HG02610 (cell line): ENCODE results near the gene CDH12.
"Not testable (repeated sequence)": the region's sequence is repeated elsewhere in the genome, so short reads cannot be mapped to it uniquely, and the experiment has no call there.

Source experiments
- ATAC-seq: cut with Tn5 transposase; IDR thresholded peaks from one replicate; pipeline ENCODE4 v1.9.1; 2021; ENCODE audit warnings: mild to moderate bottlenecking, moderate library complexity; ENCODE audit not compliant: unreplicated experiment

CDH12 gene

GRCh38 chr5:22470408-22470807 lies 382.7 kb downstream of the CDH12 start:
- no peak for ATAC-seq

DNA sequence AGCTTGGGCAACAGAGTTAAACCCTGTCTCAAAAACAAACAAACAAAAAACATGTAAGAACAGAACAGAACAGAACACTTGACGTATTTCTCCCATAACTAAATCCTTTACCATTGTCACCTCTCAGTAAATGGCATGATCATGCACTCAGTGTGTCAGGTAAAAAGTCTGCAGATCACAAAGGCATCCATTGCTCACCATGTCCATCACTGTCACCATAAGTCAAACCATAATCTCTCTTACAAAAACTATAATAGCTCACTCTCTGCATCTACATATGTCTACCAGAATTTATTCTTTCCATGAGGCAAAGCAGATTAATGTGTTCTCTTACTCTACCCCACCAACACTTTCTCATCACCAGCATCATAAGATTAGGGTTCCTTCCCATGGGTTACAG lies 387.5 kb downstream of the CDH12 start:
- no peak for ATAC-seq

- no peak for ATAC-seq
Observed at GRCh38 chr5:22465177-22465576, 388.0 kb downstream of the CDH12 start.

DNA sequence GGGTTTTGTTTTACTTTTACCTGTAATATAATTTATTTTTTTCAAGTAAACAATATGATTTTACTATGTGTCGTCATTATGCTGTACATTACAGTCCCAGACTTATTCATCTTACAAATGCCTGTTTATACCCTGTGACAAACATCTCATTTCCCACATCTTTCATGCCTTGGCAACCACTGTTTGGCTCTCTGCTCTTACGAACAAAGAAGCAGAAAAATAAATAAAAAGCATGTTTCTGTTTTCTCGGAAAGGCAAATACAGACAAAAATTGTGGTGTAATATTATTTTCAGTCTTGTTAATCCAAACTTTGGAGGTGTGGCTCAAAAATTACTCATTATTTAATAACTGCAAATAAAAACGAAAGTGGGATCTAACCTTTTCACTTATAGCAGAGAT lies 393.0 kb downstream of the CDH12 start:
- ATAC-seq = no peak

GRCh38 chr5:22432905-22433304 lies 420.2 kb downstream of the CDH12 start:
- no peak for ATAC-seq

DNA sequence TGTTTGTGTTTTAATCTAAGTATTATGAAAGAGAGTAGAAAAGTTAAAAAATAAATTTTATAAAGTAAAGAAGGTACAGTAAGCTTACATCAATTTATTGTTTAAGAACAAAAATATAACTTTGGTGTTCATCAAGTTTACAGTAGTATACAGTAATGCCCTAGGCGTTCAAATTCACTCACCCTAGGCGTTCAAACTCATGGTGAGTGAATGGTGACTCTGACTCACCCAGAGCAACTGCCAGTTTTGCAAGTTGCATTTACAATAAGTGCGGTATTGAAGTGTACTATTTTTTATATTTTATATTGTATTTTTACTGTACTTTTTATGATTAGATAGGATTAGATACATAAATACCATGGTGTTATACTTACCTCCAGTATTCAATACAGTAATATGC lies 421.3 kb downstream of the CDH12 start:
- ATAC-seq = no peak

DNA sequence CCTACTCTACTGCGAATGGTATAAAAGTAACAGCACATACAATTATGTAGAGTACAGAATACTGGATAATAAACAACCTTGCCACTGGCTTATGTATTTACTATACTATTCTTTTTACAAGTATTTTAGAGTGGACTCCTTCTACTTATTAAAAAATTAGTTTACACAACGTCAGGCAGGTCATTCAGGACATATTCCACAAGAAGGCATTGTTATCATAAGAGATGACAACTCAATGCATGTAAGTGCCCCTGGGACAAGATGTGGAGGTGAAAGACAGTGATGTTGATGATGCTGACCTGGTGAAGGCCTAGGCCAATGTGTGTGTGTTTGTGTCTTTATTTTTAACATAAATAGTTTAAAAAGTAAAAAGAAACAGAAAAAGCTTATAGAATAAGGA lies 421.7 kb downstream of the CDH12 start:
- ATAC-seq = no peak

DNA sequence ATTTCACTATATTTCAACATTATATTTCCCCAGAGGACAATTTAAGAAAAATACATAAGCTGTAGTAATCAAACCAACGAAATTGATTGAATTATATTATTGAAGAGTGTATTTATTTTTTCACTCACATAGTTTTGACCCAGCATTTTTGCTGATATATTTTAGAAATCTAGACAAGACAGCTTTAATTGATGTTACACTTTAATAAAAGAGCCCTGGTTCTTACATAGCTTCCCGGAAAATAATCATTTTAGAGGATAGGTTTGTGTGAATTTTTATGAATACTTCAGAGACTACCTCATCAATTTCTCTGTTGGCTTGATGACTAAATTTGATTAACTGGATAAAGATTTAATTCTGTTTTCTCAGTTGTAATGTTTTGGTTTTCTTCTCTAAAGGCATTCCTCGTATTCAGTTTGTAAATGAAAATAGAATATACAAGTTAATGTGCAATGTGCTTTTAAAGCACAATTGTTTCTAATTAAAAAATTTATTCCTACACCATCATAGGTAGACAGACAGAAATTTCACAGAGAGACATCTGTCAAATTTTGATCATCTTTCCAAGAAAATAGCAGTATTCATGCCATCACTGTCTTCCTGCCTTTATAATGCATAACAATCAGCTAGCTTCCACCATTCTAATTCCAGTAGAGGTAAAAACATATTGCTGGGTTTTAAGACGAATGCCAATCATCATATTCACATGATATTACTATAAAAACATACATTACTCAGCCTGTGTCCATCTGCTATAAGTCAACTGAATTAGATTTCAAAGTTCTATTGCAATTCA lies 441.4 kb downstream of the CDH12 start:
- ATAC-seq = no peak

- ATAC-seq = no peak
Observed at GRCh38 chr5:22391956-22392355, 461.2 kb downstream of the CDH12 start.

DNA sequence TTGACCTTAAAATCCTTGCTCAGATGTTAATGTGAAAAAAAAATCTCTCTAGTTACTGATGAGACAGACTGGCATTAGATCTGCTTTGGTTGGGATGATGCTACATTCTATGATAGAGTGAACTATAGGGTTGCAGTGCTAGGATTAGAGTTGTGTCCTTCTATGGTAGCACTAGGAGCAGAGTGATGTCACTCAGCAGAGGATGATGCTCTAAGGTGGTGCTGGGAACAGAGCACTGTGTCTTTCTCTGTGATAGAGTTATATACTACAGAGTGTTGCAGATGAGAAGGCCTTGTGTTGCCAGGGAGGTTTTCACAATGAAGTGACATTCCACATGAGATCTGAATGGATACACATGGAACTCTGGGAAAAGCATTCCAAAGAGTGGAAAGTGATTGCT lies 462.3 kb downstream of the CDH12 start:
- no peak for ATAC-seq

DNA sequence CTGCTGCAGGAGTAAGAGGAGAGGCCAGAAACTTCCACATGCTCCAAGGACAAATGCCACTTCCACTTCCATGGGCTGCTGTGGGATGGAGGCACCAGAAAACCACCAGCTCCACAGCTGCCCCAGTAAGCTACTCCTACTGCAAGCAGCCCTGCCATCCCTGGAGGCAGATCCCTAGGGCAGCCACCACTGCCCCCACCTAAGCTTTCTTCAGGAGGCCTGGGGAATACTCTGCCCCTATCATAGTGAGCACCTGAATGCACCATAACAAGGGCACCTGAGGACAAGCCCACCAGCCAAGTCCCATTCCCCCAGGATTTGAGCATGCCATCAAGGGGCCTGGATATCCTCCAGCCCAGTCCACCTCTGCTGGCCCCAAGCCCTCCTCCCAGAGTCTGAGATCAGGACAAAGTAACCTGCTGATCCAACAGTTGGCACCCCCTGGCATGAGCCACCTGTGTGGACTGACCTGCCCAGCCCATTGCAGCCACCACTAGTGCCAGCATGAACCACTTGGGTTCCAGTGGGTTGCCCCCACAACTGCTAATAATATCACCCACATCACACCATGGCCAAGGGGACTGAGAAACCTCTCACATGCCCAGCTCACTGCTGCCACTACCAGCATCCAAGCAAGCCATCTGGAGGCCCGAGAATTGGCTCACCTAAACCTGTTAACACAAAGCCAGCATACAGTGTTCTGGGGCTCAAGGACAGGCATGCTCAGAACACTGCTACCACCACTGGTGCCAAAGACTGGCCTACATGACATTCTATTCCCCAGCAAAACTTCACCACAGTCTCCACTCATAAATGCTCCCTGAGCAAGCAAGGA lies 480.1 kb downstream of the CDH12 start:
- no peak for ATAC-seq

- ATAC-seq = no peak
Observed at GRCh38 chr5:22372376-22372775, 480.8 kb downstream of the CDH12 start.

DNA sequence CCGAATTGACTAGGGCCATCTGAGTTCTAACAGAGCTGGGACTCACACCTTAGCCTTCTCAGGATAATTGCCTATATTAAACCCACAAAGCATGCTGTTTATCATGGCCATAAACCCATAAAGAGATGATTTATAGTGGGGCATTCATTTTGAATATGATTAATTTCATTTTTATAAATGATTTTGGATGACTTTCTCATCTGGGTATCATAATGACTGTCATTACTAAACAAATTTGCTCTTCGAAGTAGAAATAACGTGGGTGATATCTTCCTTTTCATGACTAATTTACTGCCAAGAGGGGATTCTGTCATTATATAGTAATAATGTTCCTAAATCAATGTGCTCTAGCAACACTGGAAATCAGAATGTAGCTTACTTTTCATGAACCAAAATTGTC lies 498.2 kb downstream of the CDH12 start:
- no peak for ATAC-seq

DNA sequence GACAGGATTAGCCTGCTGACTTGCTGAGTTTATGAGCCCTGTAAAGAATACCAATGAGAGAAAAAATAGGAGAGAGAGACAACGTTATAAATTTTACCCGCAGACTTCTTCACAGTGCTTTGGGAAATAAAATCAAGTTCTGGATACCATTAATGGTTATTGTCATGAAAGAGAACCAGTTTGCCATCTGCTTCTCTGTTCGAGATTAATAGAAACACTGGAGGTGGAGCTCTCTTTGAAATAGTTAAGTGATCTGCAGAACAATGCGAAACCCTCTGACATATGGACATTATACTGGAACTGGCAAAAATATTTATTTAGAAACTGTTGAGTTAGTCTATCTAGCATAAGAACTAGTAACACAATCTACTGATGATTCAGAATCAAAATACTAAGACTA lies 500.7 kb downstream of the CDH12 start:
- no peak for ATAC-seq

DNA sequence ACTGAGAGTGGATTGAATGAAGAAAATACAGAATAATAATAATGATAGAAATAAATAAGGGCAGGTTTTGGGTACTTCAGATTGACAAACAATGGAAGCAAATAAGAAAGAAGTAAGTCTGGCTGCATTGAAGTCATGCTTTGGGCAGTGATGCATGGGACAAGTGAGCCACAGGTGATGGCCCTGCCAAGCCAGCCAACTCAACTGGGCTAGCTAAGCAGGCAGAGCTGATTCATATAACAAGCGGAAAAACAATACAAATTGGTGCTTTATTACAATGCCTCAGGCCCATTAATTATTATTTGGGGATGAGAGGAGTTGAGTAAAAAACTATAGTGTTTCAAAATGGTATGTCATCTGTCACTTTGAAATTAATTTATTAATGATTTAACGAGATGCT lies 502.0 kb downstream of the CDH12 start:
- ATAC-seq = no peak

DNA sequence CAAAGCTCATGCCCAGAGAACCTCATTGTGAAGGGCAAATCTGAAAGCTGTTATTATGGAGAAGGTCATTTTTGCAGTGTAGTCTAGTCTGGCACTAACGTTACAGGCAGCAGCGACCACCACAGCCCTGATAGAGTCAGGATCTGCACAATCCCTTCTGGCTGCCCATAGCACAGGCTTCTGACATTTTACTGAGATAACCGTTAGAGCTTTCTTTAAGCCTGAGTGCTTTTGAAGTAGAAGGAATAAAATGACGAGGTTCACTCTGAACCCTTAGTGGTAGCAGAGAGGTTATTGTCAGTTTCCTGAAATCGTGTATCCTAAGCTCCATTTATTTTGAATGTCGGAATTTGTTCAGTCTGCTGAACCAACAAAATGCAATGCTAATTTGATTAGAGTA lies 505.1 kb downstream of the CDH12 start:
- ATAC-seq = no peak

DNA sequence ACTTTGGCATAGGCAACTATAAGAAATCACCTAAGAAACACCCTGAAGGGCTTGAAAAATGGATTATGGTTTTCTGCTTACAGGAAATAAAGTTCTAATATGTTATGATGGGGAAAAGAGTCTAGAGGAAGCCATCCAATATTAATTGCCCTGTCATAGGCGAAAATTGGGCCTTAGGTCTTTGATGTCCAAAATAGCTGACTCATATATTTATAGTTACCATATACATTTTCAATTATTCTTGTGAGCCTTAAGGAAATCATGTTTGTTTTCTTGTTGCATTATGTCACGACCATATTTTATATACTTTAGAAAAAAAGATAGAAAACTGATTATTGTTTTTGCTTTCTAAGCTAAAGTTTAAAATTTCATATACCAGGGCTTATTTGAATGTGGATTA lies 509.1 kb downstream of the CDH12 start:
- ATAC-seq = no peak

DNA sequence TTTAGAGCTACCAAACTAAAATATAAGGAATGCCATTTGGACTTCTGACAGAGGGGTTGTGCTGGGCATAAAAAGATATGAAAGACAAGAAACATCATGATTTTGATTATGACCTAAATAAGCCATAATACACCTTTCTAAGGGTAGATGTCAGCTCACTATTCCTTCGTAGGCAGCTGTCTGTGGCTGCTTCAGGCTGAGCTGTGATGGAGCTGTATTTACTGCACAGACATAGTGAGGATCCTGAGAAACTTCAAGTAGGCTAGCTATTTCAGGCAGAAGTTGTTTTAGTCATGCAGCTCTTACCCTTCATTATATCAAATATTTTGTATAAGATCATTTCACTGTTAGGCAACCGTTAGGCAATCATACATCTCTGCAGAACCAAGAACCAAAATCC lies 511.7 kb downstream of the CDH12 start:
- ATAC-seq = no peak

- not testable (repeated sequence) for ATAC-seq
Observed at GRCh38 chr5:22332949-22333348, 520.2 kb downstream of the CDH12 start.

DNA sequence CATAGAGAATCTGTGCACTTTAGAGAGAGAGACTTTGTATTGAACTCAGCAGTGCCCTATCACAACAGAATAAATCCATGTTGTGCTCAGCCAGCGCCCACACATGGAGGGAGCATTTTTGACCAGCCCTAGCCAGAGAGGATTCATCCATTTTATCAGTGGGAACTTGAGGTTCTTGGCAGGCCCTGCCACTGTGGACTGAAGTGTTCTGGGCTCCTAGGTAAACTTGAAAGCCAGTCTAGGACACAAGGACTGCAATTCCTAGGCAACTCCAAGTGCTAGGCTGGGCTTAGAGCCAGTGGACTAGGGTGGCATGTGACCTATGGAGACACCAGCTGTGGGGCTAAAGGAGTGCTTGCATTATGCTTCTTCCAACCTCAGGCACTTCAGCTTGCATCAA lies 523.5 kb downstream of the CDH12 start:
- ATAC-seq = no peak

DNA sequence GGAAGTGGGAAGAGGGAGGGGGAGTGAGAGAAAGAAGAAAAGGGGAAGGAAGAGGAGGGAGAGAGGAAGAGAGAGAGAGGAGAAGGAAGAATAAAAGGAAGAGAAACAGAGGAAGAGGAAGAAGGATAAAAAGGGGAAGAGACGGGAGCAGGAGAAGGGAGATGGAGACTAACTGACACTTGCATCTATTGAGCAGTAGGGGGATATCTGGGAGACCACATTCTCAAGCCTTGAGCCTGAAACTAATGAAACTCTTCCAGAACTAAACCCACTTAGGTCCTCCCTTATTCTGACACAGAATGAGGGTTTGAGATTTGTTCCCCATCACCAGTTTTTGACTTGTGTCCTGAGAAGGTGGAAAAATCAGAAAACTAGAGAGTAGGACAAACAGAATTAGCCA lies 533.3 kb downstream of the CDH12 start:
- ATAC-seq = no peak

GRCh38 chr5:22316294-22316693 lies 536.9 kb downstream of the CDH12 start:
- ATAC-seq = no peak
